ENCODE data around the gene ERBB4. TPM values are rescaled to one million over a fixed set of nuclear protein-coding genes. Genes with fewer than 3 reads are reported as not detected.

Gene ERBB4
- total RNA-seq, 1 donor from 2014 or later = 1.2 TPM

DNA sequence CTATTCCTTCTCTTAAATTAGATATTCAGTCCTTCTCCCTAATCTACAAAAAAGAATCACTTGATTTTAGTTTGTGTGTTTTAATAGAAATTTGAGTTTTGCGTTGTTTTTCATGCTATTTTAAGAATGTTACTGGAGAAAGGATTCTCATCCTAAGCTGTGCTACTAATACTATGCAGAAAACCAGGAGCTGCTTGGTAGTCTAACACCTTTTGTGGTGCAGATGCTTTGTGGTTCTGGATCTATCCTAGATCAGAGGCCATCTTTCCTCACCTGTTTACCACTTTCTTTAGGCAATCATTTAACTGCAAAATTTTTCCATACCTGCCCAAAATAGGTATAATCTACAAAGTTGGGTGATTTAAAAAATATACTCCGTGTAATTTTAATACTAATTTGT lies 1158.6 kb downstream of the ERBB4 start:
- Histone ChIP-seq H2AFZ (ENCODE audit: low read depth, low read length) (no peak overlapping the region), H4K20me1 (ENCODE audit: insufficient read depth, low read length) (no peaks in the 10 kb centered on the region), H3K79me2 (ENCODE audit: insufficient read depth, low read length) (no peaks in the 10 kb centered on the region), H3K36me3 (ENCODE audit: insufficient read depth, low read length) (no peaks in the 10 kb centered on the region), H3K4me2 (ENCODE audit: low read length) (no peak overlapping the region), H3K4me3 (ENCODE audit: insufficient read depth, low read depth, low read length) (no peak overlapping the region), H3K4me1 (ENCODE audit: insufficient read depth, low read length) (no peaks in the 10 kb centered on the region), H3K9ac (ENCODE audit: low read length) (no peak overlapping the region), H3K27me3 (ENCODE audit: insufficient read depth, low read length) (no peaks in the 10 kb centered on the region), H3K9me3 (ENCODE audit: insufficient read depth, low read depth, low read length) (no peaks in the 10 kb centered on the region), H3K27ac (ENCODE audit: low read depth, low read length) (no peak overlapping the region)
- H3K36me3 Mint-ChIP-seq (ENCODE audit: low read depth, unreplicated experiment) = no peaks in the 10 kb centered on the region
- H3K9me3 Mint-ChIP-seq (ENCODE audit: unreplicated experiment) = no peaks in the 10 kb centered on the region
- no peaks in the 10 kb centered on the region for H3K27me3 Mint-ChIP-seq (ENCODE audit: low read depth, unreplicated experiment)
- no peak overlapping the region for H3K4me3 Mint-ChIP-seq (ENCODE audit: unreplicated experiment)
- FAIRE-seq (no peak), DNase-seq (ENCODE audit: low read depth) (no peak)
- TF ChIP-seq EZH2 (IDR thresholded peaks at IDR 0.05; ENCODE audit: insufficient read depth, low read length) (no peak), CTCF (IDR thresholded peaks at IDR 0.05; ENCODE audit: insufficient read depth, low read depth, low read length) (no peak)
- no peak overlapping the region for H3K27ac Mint-ChIP-seq (ENCODE audit: unreplicated experiment)
- H3K4me1 Mint-ChIP-seq (ENCODE audit: low read depth, unreplicated experiment) = no peaks in the 10 kb centered on the region

DNA sequence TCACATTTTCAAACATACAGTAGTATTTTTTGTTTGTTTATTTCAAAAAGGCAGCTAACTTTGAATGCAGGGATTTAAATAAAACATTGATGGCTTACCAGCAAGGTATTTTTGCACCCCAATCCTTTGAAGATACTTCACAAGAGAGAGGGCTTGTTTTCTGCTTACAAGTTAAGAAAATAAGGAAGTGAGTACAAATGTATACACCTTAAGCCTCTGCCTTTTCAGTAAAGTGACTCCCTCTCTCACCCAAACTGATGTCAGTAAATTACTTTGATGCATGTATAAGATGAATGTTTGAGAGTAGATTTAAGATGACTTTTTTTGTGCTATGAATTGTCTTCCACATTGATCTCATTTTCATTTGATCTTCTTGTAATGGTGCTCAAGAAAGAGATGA lies 1162.2 kb downstream of the ERBB4 start:
- H3K9ac ChIP-seq (ENCODE audit: low read length) = no peak overlapping the region
- H3K79me2 ChIP-seq (ENCODE audit: insufficient read depth, low read length) = no peaks in the 10 kb centered on the region
- no peak overlapping the region for H2AFZ ChIP-seq (ENCODE audit: low read depth, low read length)
- Mint-ChIP-seq H3K9me3 (ENCODE audit: unreplicated experiment) (no peaks in the 10 kb centered on the region), H3K27ac (ENCODE audit: unreplicated experiment) (no peak overlapping the region), H3K36me3 (ENCODE audit: low read depth, unreplicated experiment) (no peaks in the 10 kb centered on the region), H3K4me1 (ENCODE audit: low read depth, unreplicated experiment) (no peaks in the 10 kb centered on the region), H3K27me3 (ENCODE audit: low read depth, unreplicated experiment) (no peaks in the 10 kb centered on the region), H3K4me3 (ENCODE audit: unreplicated experiment) (no peak overlapping the region)
- FAIRE-seq (no peak), DNase-seq (ENCODE audit: low read depth) (no peak)
- no peak overlapping the region for H3K4me2 ChIP-seq (ENCODE audit: low read length)
- no peaks in the 10 kb centered on the region for H3K9me3 ChIP-seq (ENCODE audit: insufficient read depth, low read depth, low read length)
- no peaks in the 10 kb centered on the region for H3K27me3 ChIP-seq (ENCODE audit: insufficient read depth, low read length)
- H4K20me1 ChIP-seq (ENCODE audit: insufficient read depth, low read length) = no peaks in the 10 kb centered on the region
- H3K4me1 ChIP-seq (ENCODE audit: insufficient read depth, low read length) = no peaks in the 10 kb centered on the region
- no peak overlapping the region for H3K4me3 ChIP-seq (ENCODE audit: insufficient read depth, low read depth, low read length)
- H3K36me3 ChIP-seq (ENCODE audit: insufficient read depth, low read length) = no peaks in the 10 kb centered on the region
- H3K27ac ChIP-seq (ENCODE audit: low read depth, low read length) = no peak overlapping the region
- TF ChIP-seq CTCF (IDR thresholded peaks at IDR 0.05; ENCODE audit: insufficient read depth, low read depth, low read length) (no peak), EZH2 (IDR thresholded peaks at IDR 0.05; ENCODE audit: insufficient read depth, low read length) (no peak)

GRCh38 chr2:211373203-211373602 lies 1165.4 kb downstream of the ERBB4 start:
- no peak overlapping the region for H3K4me2 ChIP-seq (ENCODE audit: low read length)
- Mint-ChIP-seq H3K27me3 (ENCODE audit: low read depth, unreplicated experiment) (no peaks in the 10 kb centered on the region), H3K4me3 (ENCODE audit: unreplicated experiment) (no peak overlapping the region), H3K36me3 (ENCODE audit: low read depth, unreplicated experiment) (no peaks in the 10 kb centered on the region), H3K27ac (ENCODE audit: unreplicated experiment) (no peak overlapping the region), H3K9me3 (ENCODE audit: unreplicated experiment) (no peaks in the 10 kb centered on the region), H3K4me1 (ENCODE audit: low read depth, unreplicated experiment) (peaks cover 1% of the 10 kb centered on the region)
- H3K9me3 ChIP-seq (ENCODE audit: insufficient read depth, low read depth, low read length) = no peaks in the 10 kb centered on the region
- no peaks in the 10 kb centered on the region for H3K79me2 ChIP-seq (ENCODE audit: insufficient read depth, low read length)
- no peak for TF ChIP-seq CTCF (IDR thresholded peaks at IDR 0.05; ENCODE audit: insufficient read depth, low read depth, low read length)
- TF ChIP-seq EZH2 (IDR thresholded peaks at IDR 0.05; ENCODE audit: insufficient read depth, low read length) = no peak
- no peaks in the 10 kb centered on the region for H3K36me3 ChIP-seq (ENCODE audit: insufficient read depth, low read length)
- H3K27me3 ChIP-seq (ENCODE audit: insufficient read depth, low read length) = no peaks in the 10 kb centered on the region
- H2AFZ ChIP-seq (ENCODE audit: low read depth, low read length) = no peak overlapping the region
- DNase-seq (ENCODE audit: low read depth) (no peak), FAIRE-seq (no peak)
- H4K20me1 ChIP-seq (ENCODE audit: insufficient read depth, low read length) = no peaks in the 10 kb centered on the region
- no peak overlapping the region for H3K4me3 ChIP-seq (ENCODE audit: insufficient read depth, low read depth, low read length)
- H3K4me1 ChIP-seq (ENCODE audit: insufficient read depth, low read length) = no peaks in the 10 kb centered on the region
- no peak overlapping the region for H3K9ac ChIP-seq (ENCODE audit: low read length)
- no peak overlapping the region for H3K27ac ChIP-seq (ENCODE audit: low read depth, low read length)

All from astrocyte (in vitro differentiated cells and primary cell).